ENCODE data around the gene KIRREL3. TPM values are rescaled to one million over a fixed set of nuclear protein-coding genes. Genes with fewer than 3 reads are reported as not detected.

Gene KIRREL3
- total RNA-seq, 1 donor from 2014 or later: not detected

- Mint-ChIP-seq H3K9me3 (peaks cover 8% of the 10 kb centered on the region), H3K27me3 (ENCODE audit: low read depth) (peaks cover 2% of the 10 kb centered on the region), H3K36me3 (ENCODE audit: low read depth) (no peaks in the 10 kb centered on the region), H3K27ac (no peak overlapping the region), H3K4me3 (ENCODE audit: low read depth) (no peak overlapping the region), H3K4me1 (ENCODE audit: low read depth) (peaks cover 8% of the 10 kb centered on the region)
- intact Hi-C loops (cut with micrococcal nuclease): loop anchor here (10.0 kb wide), 1 partner anchor 1409 kb away; no protein-coding TSS in a partner anchor
- no peak for DNase-seq (ENCODE audit: low spot score)
Observed at GRCh38 chr11:126915430-126915829, 85.1 kb downstream of the KIRREL3 start.

GRCh38 chr11:126914941-126915340 is 85.6 kb downstream of the KIRREL3 start:
- Mint-ChIP-seq H3K4me1 (ENCODE audit: low read depth) (peaks cover 8% of the 10 kb centered on the region), H3K9me3 (peaks cover 8% of the 10 kb centered on the region), H3K4me3 (ENCODE audit: low read depth) (no peak overlapping the region), H3K27ac (no peak overlapping the region), H3K36me3 (ENCODE audit: low read depth) (no peaks in the 10 kb centered on the region), H3K27me3 (ENCODE audit: low read depth) (peaks cover 2% of the 10 kb centered on the region)
- intact Hi-C loops (cut with micrococcal nuclease): loop anchor here (10.0 kb wide), 1 partner anchor 1410 kb away; no protein-coding TSS in a partner anchor
- DNase-seq (ENCODE audit: low spot score): no peak

- Mint-ChIP-seq H3K27ac (no peak overlapping the region), H3K36me3 (ENCODE audit: low read depth) (no peaks in the 10 kb centered on the region), H3K4me1 (ENCODE audit: low read depth) (peaks cover 8% of the 10 kb centered on the region), H3K9me3 (peaks cover 8% of the 10 kb centered on the region), H3K27me3 (ENCODE audit: low read depth) (peaks cover 2% of the 10 kb centered on the region), H3K4me3 (ENCODE audit: low read depth) (no peak overlapping the region)
- intact Hi-C loops (cut with micrococcal nuclease): loop anchor here (10.0 kb wide), 1 partner anchor 1411 kb away; no protein-coding TSS in a partner anchor
- no peak for DNase-seq (ENCODE audit: low spot score)
Observed at GRCh38 chr11:126914166-126914565, 86.4 kb downstream of the KIRREL3 start.

- Mint-ChIP-seq H3K27ac (no peak overlapping the region), H3K4me1 (ENCODE audit: low read depth) (no peaks in the 10 kb centered on the region), H3K27me3 (ENCODE audit: low read depth) (peaks cover 11% of the 10 kb centered on the region), H3K9me3 (no peaks in the 10 kb centered on the region), H3K4me3 (ENCODE audit: low read depth) (no peak overlapping the region), H3K36me3 (ENCODE audit: low read depth) (no peaks in the 10 kb centered on the region)
- intact Hi-C loops (cut with micrococcal nuclease): no loop called here
- no peak for DNase-seq (ENCODE audit: low spot score)
Observed at GRCh38 chr11:126904520-126904919, 96.0 kb downstream of the KIRREL3 start.

- Mint-ChIP-seq H3K4me1 (ENCODE audit: low read depth) (no peaks in the 10 kb centered on the region), H3K9me3 (peaks cover 2% of the 10 kb centered on the region), H3K27me3 (ENCODE audit: low read depth) (peaks cover 11% of the 10 kb centered on the region), H3K4me3 (ENCODE audit: low read depth) (no peak overlapping the region), H3K27ac (no peak overlapping the region), H3K36me3 (ENCODE audit: low read depth) (no peaks in the 10 kb centered on the region)
- DNase-seq (ENCODE audit: low spot score): no peak
- intact Hi-C loops (cut with micrococcal nuclease): no loop called here
Observed at GRCh38 chr11:126901783-126902182, 98.8 kb downstream of the KIRREL3 start.

- Mint-ChIP-seq H3K4me1 (ENCODE audit: low read depth) (no peaks in the 10 kb centered on the region), H3K27me3 (ENCODE audit: low read depth) (peaks cover 11% of the 10 kb centered on the region), H3K36me3 (ENCODE audit: low read depth) (no peaks in the 10 kb centered on the region), H3K27ac (no peak overlapping the region), H3K4me3 (ENCODE audit: low read depth) (no peak overlapping the region), H3K9me3 (peaks cover 8% of the 10 kb centered on the region)
- intact Hi-C loops (cut with micrococcal nuclease): no loop called here
- DNase-seq (ENCODE audit: low spot score): no peak
Observed at GRCh38 chr11:126899961-126900748, 100.4 kb downstream of the KIRREL3 start.

- H3K4me1 Mint-ChIP-seq (ENCODE audit: low read depth): peaks cover 4% of the 10 kb centered on the region
- H3K27me3 Mint-ChIP-seq (ENCODE audit: low read depth): peaks cover 10% of the 10 kb centered on the region
- H3K9me3 Mint-ChIP-seq: peaks cover 12% of the 10 kb centered on the region
- H3K4me3 Mint-ChIP-seq (ENCODE audit: low read depth): no peak overlapping the region
- no peak overlapping the region for H3K27ac Mint-ChIP-seq
- DNase-seq (ENCODE audit: low spot score): no peak
- intact Hi-C loops (cut with micrococcal nuclease): no loop called here
- H3K36me3 Mint-ChIP-seq (ENCODE audit: low read depth): no peaks in the 10 kb centered on the region
Observed at GRCh38 chr11:126898802-126899201, 101.8 kb downstream of the KIRREL3 start.

GRCh38 chr11:126897430-126897829 is 103.1 kb downstream of the KIRREL3 start:
- Mint-ChIP-seq H3K27me3 (ENCODE audit: low read depth) (peaks cover 3% of the 10 kb centered on the region), H3K4me1 (ENCODE audit: low read depth) (peaks cover 8% of the 10 kb centered on the region), H3K4me3 (ENCODE audit: low read depth) (no peak overlapping the region), H3K9me3 (peaks cover 12% of the 10 kb centered on the region), H3K36me3 (ENCODE audit: low read depth) (no peaks in the 10 kb centered on the region), H3K27ac (no peak overlapping the region)
- intact Hi-C loops (cut with micrococcal nuclease): no loop called here
- no peak for DNase-seq (ENCODE audit: low spot score)

GRCh38 chr11:126896025-126896424 is 104.5 kb downstream of the KIRREL3 start:
- H3K36me3 Mint-ChIP-seq (ENCODE audit: low read depth): no peaks in the 10 kb centered on the region
- no peak overlapping the region for H3K27ac Mint-ChIP-seq
- H3K4me1 Mint-ChIP-seq (ENCODE audit: low read depth): peaks cover 8% of the 10 kb centered on the region
- H3K4me3 Mint-ChIP-seq (ENCODE audit: low read depth): no peak overlapping the region
- intact Hi-C loops (cut with micrococcal nuclease): no loop called here
- DNase-seq (ENCODE audit: low spot score): no peak
- H3K9me3 Mint-ChIP-seq: peaks cover 12% of the 10 kb centered on the region
- H3K27me3 Mint-ChIP-seq (ENCODE audit: low read depth): peaks cover 2% of the 10 kb centered on the region

- DNase-seq (ENCODE audit: low spot score): no peak
- intact Hi-C loops (cut with micrococcal nuclease): loop anchor here (1.0 kb wide), 1 partner anchor 24 kb away; no protein-coding TSS in a partner anchor
- H3K4me3 Mint-ChIP-seq (ENCODE audit: low read depth): no peak overlapping the region
- H3K9me3 Mint-ChIP-seq: peaks cover 12% of the 10 kb centered on the region
- H3K27me3 Mint-ChIP-seq (ENCODE audit: low read depth): no peaks in the 10 kb centered on the region
- H3K27ac Mint-ChIP-seq: peak overlapping the region; percentile 80
- peaks cover 8% of the 10 kb centered on the region for H3K4me1 Mint-ChIP-seq (ENCODE audit: low read depth)
- no peaks in the 10 kb centered on the region for H3K36me3 Mint-ChIP-seq (ENCODE audit: low read depth)
Observed at GRCh38 chr11:126893796-126894195, 106.8 kb downstream of the KIRREL3 start.

- no peak for DNase-seq (ENCODE audit: low spot score)
- intact Hi-C loops (cut with micrococcal nuclease): no loop called here
- H3K4me1 Mint-ChIP-seq (ENCODE audit: low read depth): peaks cover 8% of the 10 kb centered on the region
- H3K9me3 Mint-ChIP-seq: peaks cover 12% of the 10 kb centered on the region
- no peak overlapping the region for H3K27ac Mint-ChIP-seq
- H3K4me3 Mint-ChIP-seq (ENCODE audit: low read depth): no peak overlapping the region
- no peaks in the 10 kb centered on the region for H3K36me3 Mint-ChIP-seq (ENCODE audit: low read depth)
- H3K27me3 Mint-ChIP-seq (ENCODE audit: low read depth): no peaks in the 10 kb centered on the region
Observed at GRCh38 chr11:126892756-126893155, 107.8 kb downstream of the KIRREL3 start.

- intact Hi-C loops (cut with micrococcal nuclease): no loop called here
- no peak overlapping the region for H3K27ac Mint-ChIP-seq
Observed at GRCh38 chr11:126891556-126892217, 108.9 kb downstream of the KIRREL3 start.

GRCh38 chr11:126890561-126890960 is 110.0 kb downstream of the KIRREL3 start:
- DNase-seq (ENCODE audit: low spot score): no peak
- no peaks in the 10 kb centered on the region for H3K27me3 Mint-ChIP-seq (ENCODE audit: low read depth)
- peaks cover 8% of the 10 kb centered on the region for H3K4me1 Mint-ChIP-seq (ENCODE audit: low read depth)
- H3K27ac Mint-ChIP-seq: no peak overlapping the region
- no peak overlapping the region for H3K4me3 Mint-ChIP-seq (ENCODE audit: low read depth)
- peaks cover 4% of the 10 kb centered on the region for H3K9me3 Mint-ChIP-seq
- intact Hi-C loops (cut with micrococcal nuclease): no loop called here
- H3K36me3 Mint-ChIP-seq (ENCODE audit: low read depth): no peaks in the 10 kb centered on the region

More at GRCh38 chr11:126891556-126892217, 108.9 kb downstream of the KIRREL3 start:
- H3K9me3 Mint-ChIP-seq: peaks cover 9% of the 10 kb centered on the region
- no peaks in the 10 kb centered on the region for H3K36me3 Mint-ChIP-seq (ENCODE audit: low read depth)
- DNase-seq (ENCODE audit: low spot score): no peak
- no peak overlapping the region for H3K4me3 Mint-ChIP-seq (ENCODE audit: low read depth)
- no peaks in the 10 kb centered on the region for H3K27me3 Mint-ChIP-seq (ENCODE audit: low read depth)
- peaks cover 8% of the 10 kb centered on the region for H3K4me1 Mint-ChIP-seq (ENCODE audit: low read depth)
